ENCODE results near the gene BPHL.

DNA sequence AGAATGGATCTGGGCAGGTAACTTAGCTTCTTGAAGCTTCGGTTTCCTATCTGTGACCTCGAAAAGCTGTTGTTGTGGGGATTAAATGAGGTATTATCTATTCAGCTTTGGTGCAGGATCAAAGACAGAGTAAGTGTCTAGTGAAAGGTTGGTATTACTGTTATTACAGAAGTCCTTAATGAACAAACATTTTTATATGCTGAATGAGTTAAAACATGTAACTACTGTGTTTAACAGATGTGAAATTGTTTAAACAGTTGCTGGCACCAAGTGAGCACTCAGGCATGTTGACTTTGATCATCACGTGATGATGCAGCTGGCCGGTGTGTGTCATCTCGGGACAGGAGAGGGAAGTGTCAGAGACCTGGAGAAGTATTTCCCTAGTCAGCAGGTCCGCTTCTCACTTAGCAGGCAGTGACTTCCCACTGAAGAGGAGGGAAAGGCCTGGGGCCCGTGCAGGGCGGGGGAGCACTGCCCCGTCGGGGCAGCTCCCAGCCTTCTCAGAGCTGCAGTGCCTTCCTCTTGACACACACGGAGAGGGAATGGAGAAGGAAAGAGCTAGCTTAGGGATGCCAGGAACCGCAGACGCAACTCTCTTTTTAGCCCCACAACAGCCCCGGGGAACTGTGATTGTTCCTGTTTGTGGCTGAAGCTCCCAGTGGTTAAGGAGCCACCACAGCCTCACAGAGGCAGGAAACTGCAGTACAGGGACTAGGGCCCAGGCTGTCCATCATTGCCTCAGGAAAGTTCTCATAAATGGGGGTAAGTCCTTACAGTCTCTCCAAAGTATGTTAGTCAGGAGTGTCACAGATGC is 20.8 kb downstream of the BPHL start:
- no peak for TF ChIP-seq EZH2 (IDR thresholded peaks at IDR 0.05)
- TF ChIP-seq, protein P1, sequence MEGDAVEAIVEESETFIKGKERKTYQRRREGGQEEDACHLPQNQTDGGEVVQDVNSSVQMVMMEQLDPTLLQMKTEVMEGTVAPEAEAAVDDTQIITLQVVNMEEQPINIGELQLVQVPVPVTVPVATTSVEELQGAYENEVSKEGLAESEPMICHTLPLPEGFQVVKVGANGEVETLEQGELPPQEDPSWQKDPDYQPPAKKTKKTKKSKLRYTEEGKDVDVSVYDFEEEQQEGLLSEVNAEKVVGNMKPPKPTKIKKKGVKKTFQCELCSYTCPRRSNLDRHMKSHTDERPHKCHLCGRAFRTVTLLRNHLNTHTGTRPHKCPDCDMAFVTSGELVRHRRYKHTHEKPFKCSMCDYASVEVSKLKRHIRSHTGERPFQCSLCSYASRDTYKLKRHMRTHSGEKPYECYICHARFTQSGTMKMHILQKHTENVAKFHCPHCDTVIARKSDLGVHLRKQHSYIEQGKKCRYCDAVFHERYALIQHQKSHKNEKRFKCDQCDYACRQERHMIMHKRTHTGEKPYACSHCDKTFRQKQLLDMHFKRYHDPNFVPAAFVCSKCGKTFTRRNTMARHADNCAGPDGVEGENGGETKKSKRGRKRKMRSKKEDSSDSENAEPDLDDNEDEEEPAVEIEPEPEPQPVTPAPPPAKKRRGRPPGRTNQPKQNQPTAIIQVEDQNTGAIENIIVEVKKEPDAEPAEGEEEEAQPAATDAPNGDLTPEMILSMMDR (IDR thresholded peaks at IDR 0.05 in 2 of 3, conservative IDR thresholded peaks at IDR 0.05 in 1 of 3; ENCODE audit: borderline replicate concordance in 1 of 3, insufficient read depth in 1 of 3, low read depth in 2 of 3, low read length in 2 of 3), result no peak
- TF ChIP-seq POLR2A (IDR thresholded peaks at IDR 0.05; ENCODE audit: borderline replicate concordance, extremely low read depth, insufficient read depth, insufficient read length), result no peak
- TF ChIP-seq, protein P2, sequence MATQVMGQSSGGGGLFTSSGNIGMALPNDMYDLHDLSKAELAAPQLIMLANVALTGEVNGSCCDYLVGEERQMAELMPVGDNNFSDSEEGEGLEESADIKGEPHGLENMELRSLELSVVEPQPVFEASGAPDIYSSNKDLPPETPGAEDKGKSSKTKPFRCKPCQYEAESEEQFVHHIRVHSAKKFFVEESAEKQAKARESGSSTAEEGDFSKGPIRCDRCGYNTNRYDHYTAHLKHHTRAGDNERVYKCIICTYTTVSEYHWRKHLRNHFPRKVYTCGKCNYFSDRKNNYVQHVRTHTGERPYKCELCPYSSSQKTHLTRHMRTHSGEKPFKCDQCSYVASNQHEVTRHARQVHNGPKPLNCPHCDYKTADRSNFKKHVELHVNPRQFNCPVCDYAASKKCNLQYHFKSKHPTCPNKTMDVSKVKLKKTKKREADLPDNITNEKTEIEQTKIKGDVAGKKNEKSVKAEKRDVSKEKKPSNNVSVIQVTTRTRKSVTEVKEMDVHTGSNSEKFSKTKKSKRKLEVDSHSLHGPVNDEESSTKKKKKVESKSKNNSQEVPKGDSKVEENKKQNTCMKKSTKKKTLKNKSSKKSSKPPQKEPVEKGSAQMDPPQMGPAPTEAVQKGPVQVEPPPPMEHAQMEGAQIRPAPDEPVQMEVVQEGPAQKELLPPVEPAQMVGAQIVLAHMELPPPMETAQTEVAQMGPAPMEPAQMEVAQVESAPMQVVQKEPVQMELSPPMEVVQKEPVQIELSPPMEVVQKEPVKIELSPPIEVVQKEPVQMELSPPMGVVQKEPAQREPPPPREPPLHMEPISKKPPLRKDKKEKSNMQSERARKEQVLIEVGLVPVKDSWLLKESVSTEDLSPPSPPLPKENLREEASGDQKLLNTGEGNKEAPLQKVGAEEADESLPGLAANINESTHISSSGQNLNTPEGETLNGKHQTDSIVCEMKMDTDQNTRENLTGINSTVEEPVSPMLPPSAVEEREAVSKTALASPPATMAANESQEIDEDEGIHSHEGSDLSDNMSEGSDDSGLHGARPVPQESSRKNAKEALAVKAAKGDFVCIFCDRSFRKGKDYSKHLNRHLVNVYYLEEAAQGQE (IDR thresholded peaks at IDR 0.05; ENCODE audit: low read depth), result no peak
- TF ChIP-seq, protein P3, sequence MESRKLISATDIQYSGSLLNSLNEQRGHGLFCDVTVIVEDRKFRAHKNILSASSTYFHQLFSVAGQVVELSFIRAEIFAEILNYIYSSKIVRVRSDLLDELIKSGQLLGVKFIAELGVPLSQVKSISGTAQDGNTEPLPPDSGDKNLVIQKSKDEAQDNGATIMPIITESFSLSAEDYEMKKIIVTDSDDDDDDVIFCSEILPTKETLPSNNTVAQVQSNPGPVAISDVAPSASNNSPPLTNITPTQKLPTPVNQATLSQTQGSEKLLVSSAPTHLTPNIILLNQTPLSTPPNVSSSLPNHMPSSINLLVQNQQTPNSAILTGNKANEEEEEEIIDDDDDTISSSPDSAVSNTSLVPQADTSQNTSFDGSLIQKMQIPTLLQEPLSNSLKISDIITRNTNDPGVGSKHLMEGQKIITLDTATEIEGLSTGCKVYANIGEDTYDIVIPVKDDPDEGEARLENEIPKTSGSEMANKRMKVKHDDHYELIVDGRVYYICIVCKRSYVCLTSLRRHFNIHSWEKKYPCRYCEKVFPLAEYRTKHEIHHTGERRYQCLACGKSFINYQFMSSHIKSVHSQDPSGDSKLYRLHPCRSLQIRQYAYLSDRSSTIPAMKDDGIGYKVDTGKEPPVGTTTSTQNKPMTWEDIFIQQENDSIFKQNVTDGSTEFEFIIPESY (IDR thresholded peaks at IDR 0.05; ENCODE audit: extremely low read depth, insufficient replicate concordance, low read length), result no peak
- TF ChIP-seq JUND (IDR thresholded peaks at IDR 0.05), result no peak
- TF ChIP-seq POLR2AphosphoS5 (IDR thresholded peaks at IDR 0.05; ENCODE audit: low read depth, low read length), result no peak
- no peak for TF ChIP-seq EZH2phosphoT487 (IDR thresholded peaks at IDR 0.05; ENCODE audit: borderline replicate concordance)
- no peak for TF ChIP-seq ZNF274 (IDR thresholded peaks at IDR 0.05; ENCODE audit: low read depth, low read length)
- no peak for TF ChIP-seq RAD21 (IDR thresholded peaks at IDR 0.05; ENCODE audit: low read depth)
- no peak for TF ChIP-seq SRF (IDR thresholded peaks at IDR 0.05; ENCODE audit: low read depth)
- no peak for TF ChIP-seq ELF1 (IDR thresholded peaks at IDR 0.05; ENCODE audit: borderline replicate concordance, low read depth)
- TF ChIP-seq CEBPB (IDR thresholded peaks at IDR 0.05; ENCODE audit: low read depth), result no peak
- TF ChIP-seq, protein P4, sequence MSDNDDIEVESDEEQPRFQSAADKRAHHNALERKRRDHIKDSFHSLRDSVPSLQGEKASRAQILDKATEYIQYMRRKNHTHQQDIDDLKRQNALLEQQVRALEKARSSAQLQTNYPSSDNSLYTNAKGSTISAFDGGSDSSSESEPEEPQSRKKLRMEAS (IDR thresholded peaks at IDR 0.05), result no peak

Measured in HCT116 (cell line).